ENCODE results near the gene ADGRL2.

Gene ADGRL2

GRCh38 chr1:81850031-81850430, 49.3 kb downstream of the ADGRL2 start:
- Histone ChIP-seq H3K36me3 (replicated peaks in 1 of 2; ENCODE audit: control insufficient read depth in 2 of 2, insufficient read depth in 2 of 2, low read length in 2 of 2) (peaks cover 2 to 100% of the 10 kb centered on the region in 2 donors), H4K91ac (ENCODE audit: low read depth, low read length, poor library complexity) (no peak overlapping the region), H3K27me3 (ENCODE audit: control insufficient read depth in 3 of 3, insufficient read depth in 3 of 3, low read depth in 1 of 3, low read length in 3 of 3) (no peaks in the 10 kb centered on the region), H3K4me3 (ENCODE audit: low read length in 2 of 2) (no peak overlapping the region), H2BK120ac (ENCODE audit: low read depth, low read length) (no peak overlapping the region), H4K8ac (ENCODE audit: low read depth, low read length) (no peak overlapping the region), H2BK12ac (ENCODE audit: low read length) (no peak overlapping the region), H3K9ac (ENCODE audit: low read depth, low read length, poor library complexity) (no peak overlapping the region), H3K18ac (ENCODE audit: low read length) (no peak overlapping the region), H3K4me1 (ENCODE audit: control insufficient read depth in 2 of 2, insufficient read depth in 1 of 2, low read depth in 1 of 2, low read length in 2 of 2) (peaks cover 2% of the 10 kb centered on the region in 2 donors), H3K79me1 (ENCODE audit: low read depth, low read length) (peaks cover under 1% of the 10 kb centered on the region), H2BK15ac (ENCODE audit: low read length) (no peak overlapping the region), H3K4me2 (ENCODE audit: insufficient read depth, low read length, poor library complexity, severe bottlenecking) (no peak overlapping the region), H3K23ac (ENCODE audit: low read depth, low read length, poor library complexity) (no peak overlapping the region), H3K27ac (replicated peaks; ENCODE audit: low read length) (no peak overlapping the region), H3K9me3 (replicated peaks in 1 of 2; ENCODE audit: control insufficient read depth in 2 of 2, insufficient read depth in 1 of 2, low read depth in 1 of 2, low read length in 2 of 2) (peaks cover 0 to 6% of the 10 kb centered on the region in 2 donors), H2BK5ac (ENCODE audit: low read length) (no peak overlapping the region), H2AK5ac (ENCODE audit: low read depth, low read length) (no peak overlapping the region), H3K4ac (ENCODE audit: low read length) (no peak overlapping the region), H2AFZ (ENCODE audit: low read length) (no peak overlapping the region), H3K14ac (ENCODE audit: low read length) (no peak overlapping the region)
- no peak for DNase-seq (ENCODE audit: low spot score)
- no CpG with 5 or more reads among the region's 3 CpGs for WGBS, 2 donors (ENCODE audit: extremely low coverage in 2 of 2, insufficient read length in 2 of 2, insufficient replicate concordance in 1 of 2)

GRCh38 chr1:81850495-81850894, 49.8 kb downstream of the ADGRL2 start:
- H3K79me1 ChIP-seq (ENCODE audit: low read depth, low read length), result peaks cover 3% of the 10 kb centered on the region
- no peak overlapping the region for H3K18ac ChIP-seq (ENCODE audit: low read length)
- no peak overlapping the region for H3K4me3 ChIP-seq (ENCODE audit: low read length in 2 of 2)
- no peak overlapping the region for H3K27ac ChIP-seq (replicated peaks; ENCODE audit: low read length)
- H3K4ac ChIP-seq (ENCODE audit: low read length), result no peak overlapping the region
- H3K4me1 ChIP-seq (ENCODE audit: control insufficient read depth in 2 of 2, insufficient read depth in 1 of 2, low read depth in 1 of 2, low read length in 2 of 2), result peaks cover 2% of the 10 kb centered on the region in 2 donors
- H2BK120ac ChIP-seq (ENCODE audit: low read depth, low read length), result no peak overlapping the region
- H4K91ac ChIP-seq (ENCODE audit: low read depth, low read length, poor library complexity), result no peak overlapping the region
- no peaks in the 10 kb centered on the region for H3K27me3 ChIP-seq (ENCODE audit: control insufficient read depth in 3 of 3, insufficient read depth in 3 of 3, low read depth in 1 of 3, low read length in 3 of 3)
- no peak for DNase-seq (ENCODE audit: low spot score)
- no peak overlapping the region for H2AFZ ChIP-seq (ENCODE audit: low read length)
- H3K14ac ChIP-seq (ENCODE audit: low read length), result no peak overlapping the region
- no peak overlapping the region for H2BK12ac ChIP-seq (ENCODE audit: low read length)
- H3K9ac ChIP-seq (ENCODE audit: low read depth, low read length, poor library complexity), result no peak overlapping the region
- peaks cover 2 to 99% of the 10 kb centered on the region in 2 donors for H3K36me3 ChIP-seq (replicated peaks in 1 of 2; ENCODE audit: control insufficient read depth in 2 of 2, insufficient read depth in 2 of 2, low read length in 2 of 2)
- no peak overlapping the region for H2BK5ac ChIP-seq (ENCODE audit: low read length)
- no peak overlapping the region for H3K23ac ChIP-seq (ENCODE audit: low read depth, low read length, poor library complexity)
- no peak overlapping the region for H2BK15ac ChIP-seq (ENCODE audit: low read length)
- peaks cover 0 to 6% of the 10 kb centered on the region in 2 donors for H3K9me3 ChIP-seq (replicated peaks in 1 of 2; ENCODE audit: control insufficient read depth in 2 of 2, insufficient read depth in 1 of 2, low read depth in 1 of 2, low read length in 2 of 2)
- no peak overlapping the region for H2AK5ac ChIP-seq (ENCODE audit: low read depth, low read length)
- H4K8ac ChIP-seq (ENCODE audit: low read depth, low read length), result no peak overlapping the region
- H3K4me2 ChIP-seq (ENCODE audit: insufficient read depth, low read length, poor library complexity, severe bottlenecking), result no peak overlapping the region

GRCh38 chr1:81851217-81851616, 50.5 kb downstream of the ADGRL2 start:
- Histone ChIP-seq H2BK15ac (ENCODE audit: low read length) (no peak overlapping the region), H3K4me3 (ENCODE audit: low read length in 2 of 2) (no peak overlapping the region), H3K4ac (ENCODE audit: low read length) (no peak overlapping the region), H2BK12ac (ENCODE audit: low read length) (no peak overlapping the region), H4K8ac (ENCODE audit: low read depth, low read length) (no peak overlapping the region), H3K27ac (replicated peaks; ENCODE audit: low read length) (no peak overlapping the region), H3K23ac (ENCODE audit: low read depth, low read length, poor library complexity) (no peak overlapping the region), H3K9ac (ENCODE audit: low read depth, low read length, poor library complexity) (no peak overlapping the region), H2AFZ (ENCODE audit: low read length) (no peak overlapping the region), H3K18ac (ENCODE audit: low read length) (no peak overlapping the region), H2BK5ac (ENCODE audit: low read length) (no peak overlapping the region), H3K79me1 (ENCODE audit: low read depth, low read length) (peaks cover 3% of the 10 kb centered on the region), H3K14ac (ENCODE audit: low read length) (no peak overlapping the region), H3K27me3 (ENCODE audit: control insufficient read depth in 3 of 3, insufficient read depth in 3 of 3, low read depth in 1 of 3, low read length in 3 of 3) (no peaks in the 10 kb centered on the region), H3K36me3 (replicated peaks in 1 of 2; ENCODE audit: control insufficient read depth in 2 of 2, insufficient read depth in 2 of 2, low read length in 2 of 2) (peaks cover 2 to 99% of the 10 kb centered on the region in 2 donors), H3K9me3 (replicated peaks in 1 of 2; ENCODE audit: control insufficient read depth in 2 of 2, insufficient read depth in 1 of 2, low read depth in 1 of 2, low read length in 2 of 2) (no peaks in the 10 kb centered on the region), H2BK120ac (ENCODE audit: low read depth, low read length) (no peak overlapping the region), H4K91ac (ENCODE audit: low read depth, low read length, poor library complexity) (no peak overlapping the region), H2AK5ac (ENCODE audit: low read depth, low read length) (no peak overlapping the region), H3K4me2 (ENCODE audit: insufficient read depth, low read length, poor library complexity, severe bottlenecking) (no peak overlapping the region), H3K4me1 (ENCODE audit: control insufficient read depth in 2 of 2, insufficient read depth in 1 of 2, low read depth in 1 of 2, low read length in 2 of 2) (peaks cover 2 to 3% of the 10 kb centered on the region in 2 donors)
- no CpG with 5 or more reads among the region's 2 CpGs for WGBS, 2 donors (ENCODE audit: extremely low coverage in 2 of 2, insufficient read length in 2 of 2, insufficient replicate concordance in 1 of 2)
- DNase-seq (ENCODE audit: low spot score), result no peak

- no peak overlapping the region for H3K9ac ChIP-seq (ENCODE audit: low read depth, low read length, poor library complexity)
- no peak overlapping the region for H3K27ac ChIP-seq (replicated peaks; ENCODE audit: low read length)
- WGBS, 2 donors (ENCODE audit: extremely low coverage in 2 of 2, insufficient read length in 2 of 2, insufficient replicate concordance in 1 of 2), result no CpG with 5 or more reads among the region's 4 CpGs
- H2BK120ac ChIP-seq (ENCODE audit: low read depth, low read length), result no peak overlapping the region
- H3K4ac ChIP-seq (ENCODE audit: low read length), result no peak overlapping the region
- peaks cover 3% of the 10 kb centered on the region for H3K79me1 ChIP-seq (ENCODE audit: low read depth, low read length)
- no peak overlapping the region for H3K23ac ChIP-seq (ENCODE audit: low read depth, low read length, poor library complexity)
- H3K4me3 ChIP-seq (ENCODE audit: low read length in 2 of 2), result no peak overlapping the region
- H2BK5ac ChIP-seq (ENCODE audit: low read length), result no peak overlapping the region
- peaks cover 2 to 99% of the 10 kb centered on the region in 2 donors for H3K36me3 ChIP-seq (replicated peaks in 1 of 2; ENCODE audit: control insufficient read depth in 2 of 2, insufficient read depth in 2 of 2, low read length in 2 of 2)
- H3K9me3 ChIP-seq (replicated peaks in 1 of 2; ENCODE audit: control insufficient read depth in 2 of 2, insufficient read depth in 1 of 2, low read depth in 1 of 2, low read length in 2 of 2), result no peaks in the 10 kb centered on the region
- H2AK5ac ChIP-seq (ENCODE audit: low read depth, low read length), result no peak overlapping the region
- no peak overlapping the region for H4K8ac ChIP-seq (ENCODE audit: low read depth, low read length)
- no peak for DNase-seq (ENCODE audit: low spot score)
- H3K4me2 ChIP-seq (ENCODE audit: insufficient read depth, low read length, poor library complexity, severe bottlenecking), result no peak overlapping the region
- H3K4me1 ChIP-seq (ENCODE audit: control insufficient read depth in 2 of 2, insufficient read depth in 1 of 2, low read depth in 1 of 2, low read length in 2 of 2), result peaks cover 1 to 2% of the 10 kb centered on the region in 2 donors
- H3K27me3 ChIP-seq (ENCODE audit: control insufficient read depth in 3 of 3, insufficient read depth in 3 of 3, low read depth in 1 of 3, low read length in 3 of 3), result no peaks in the 10 kb centered on the region
- no peak overlapping the region for H2BK15ac ChIP-seq (ENCODE audit: low read length)
- no peak overlapping the region for H4K91ac ChIP-seq (ENCODE audit: low read depth, low read length, poor library complexity)
- H3K14ac ChIP-seq (ENCODE audit: low read length), result no peak overlapping the region
- no peak overlapping the region for H3K18ac ChIP-seq (ENCODE audit: low read length)
- no peak overlapping the region for H2BK12ac ChIP-seq (ENCODE audit: low read length)
- H2AFZ ChIP-seq (ENCODE audit: low read length), result no peak overlapping the region
Measured at GRCh38 chr1:81852961-81853360, 52.2 kb downstream of the ADGRL2 start.

Data from neuronal stem cell (in vitro differentiated cells).